Pancreas (tissue), 10 donors: ENCODE measurements around the gene CHSY1. TPM values are rescaled to one million over a fixed set of nuclear protein-coding genes. Genes with fewer than 3 reads are reported as not detected.

Experiments used
- ATAC-seq, 4 donors: fragments of 200-7000 bp; cut with Tn5 transposase; one replicate each; pipeline versions ENCODE4 v1.8.0 to v1.9.1; 2020; ENCODE audit warnings: mild to moderate bottlenecking in 4 of 4, moderate library complexity in 4 of 4
- DNase-seq, 6 donors: peaks; one replicate each; pipeline ENCODE4 v3.0.0-alpha.2; 2020
- FAIRE-seq: peaks from 2 replicates; lab custom pipeline; 2012; peaks lifted over from hg19 to GRCh38; lab: Jason Lieb, UNC
- H3K27ac ChIP-seq, 4 donors: fragments of 200-600 bp; sonication (generic); 1 replicate in 3 of 4; 2 replicates in 1 of 4; pipeline versions ENCODE4 v1.5.0 to v1.8.0; 2020
- H3K27me3 ChIP-seq, 4 donors: fragments of 200-600 bp; one replicate each; pipeline ENCODE4 v1.8.0; 2021
- H3K36me3 ChIP-seq, 3 donors: fragments of 200-600 bp; sonication (generic) in 1 of 3; one replicate each; pipeline versions ENCODE4 v1.5.0 to v1.8.0; 2020 to 2021
- H3K4me1 ChIP-seq, 3 donors: fragments of 200-600 bp; one replicate each; pipeline ENCODE4 v1.8.0; 2021
- H3K4me3 ChIP-seq, 4 donors: fragments of 200-600 bp; sonication (generic) in 2 of 4; one replicate each; pipeline versions ENCODE4 v1.5.0 to v1.8.0; 2020 to 2021
- H3K9me3 ChIP-seq, 4 donors: fragments of 200-600 bp; one replicate each; pipeline ENCODE4 v1.8.0; 2021
- WGBS, 2 donors: extraction: QIAGEN DNeasy Blood & Tissue Kit; methylation state at CpG; one replicate each; pipeline ENCODE4 v1.1.7; 2013; 5-methylcytosine and 5-hydroxymethylcytosine counted together
- intact Hi-C, 3 donors: fragments of 100-400 bp; cut with DNase I; formaldehyde crosslinking; loops; one replicate each; pipeline versions ENCODE4 v1.11.1 to v1.14.2; 2022
- polyA plus RNA-seq, 2 donors: library from polyadenylated mRNA; stranded (reverse); fragments of 200-250 nt; gene quantifications; one replicate each; pipeline ENCODE4 v1.2.3, GENCODE V29; 2013
- total RNA-seq, 6 donors: library from RNA; stranded (reverse); fragmentation: NEBNext Ultra II Directional in 4 of 6; extraction: Animal tissue kit (Norgen Biotek cat#: 25700) in 4 of 6; gene quantifications; one replicate each; pipeline versions ENCODE4 v1.2.1 to v1.2.4, GENCODE V29; 2021 to 2023
- TF ChIP-seq, protein P1 (sequence below), 4 donors: fragments of 200-600 bp; sonication (generic) in 3 of 4; IDR thresholded peaks; one replicate each; pipeline versions ENCODE4 v1.5.0 to v1.8.0; 2021; ENCODE audit warnings: antibody characterized with exemption in 4 of 4
- donor health status: healthy with polysubstance abuse.
- donor health status: DM: no; HTN: no; CAD: no; lungs with moderate emphysema.
- donor health status: DM: no; HTN: no; CAD: no.
- donor health status: control.
- donor health status: control.
- donor health status: Bipolar disorder and iron deficiency.
- donor health status: DM: yes; HTN: yes; CAD: no.
- donor health status: DM: no; HTN: no; CAD: no.
- donor health status: DM: no; HTN: no; CAD: no.
- donor health status: DM: yes; HTN: yes; CAD: no.

The CHSY1 gene
- total and polyA plus RNA-seq, 8 donors = 3.4 to 11.2 (median 5.5) TPM

DNA sequence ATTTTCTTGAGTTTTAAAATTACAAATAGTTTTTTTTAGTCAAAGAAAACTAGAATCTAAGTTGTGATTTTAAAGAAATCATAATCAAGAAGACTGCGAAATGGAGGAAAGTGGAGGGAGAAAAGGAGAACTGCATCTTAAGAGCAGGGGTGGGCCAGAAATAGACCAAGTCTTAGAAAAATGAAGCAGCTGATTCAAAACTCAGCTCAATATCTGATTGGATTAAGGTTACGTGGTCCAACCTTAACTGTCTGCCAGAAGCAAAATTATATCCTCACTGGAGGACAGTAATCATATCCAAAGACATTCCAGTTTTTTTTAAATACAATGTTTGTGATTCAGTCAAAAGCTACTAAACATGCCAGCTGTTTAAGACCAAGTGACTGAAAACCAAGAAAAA, 41.4 kb downstream of the CHSY1 start:
- no peak for DNase-seq
- Histone ChIP-seq H3K27me3 (no peaks in the 10 kb centered on the region), H3K9me3 (no peaks in the 10 kb centered on the region), H3K27ac (no peak overlapping the region), H3K4me3 (no peak overlapping the region), H3K4me1 (peaks cover 7 to 37% (median 21%) of the 10 kb centered on the region in 3 donors), H3K36me3 (no peaks in the 10 kb centered on the region)
- TF ChIP-seq, protein P1, sequence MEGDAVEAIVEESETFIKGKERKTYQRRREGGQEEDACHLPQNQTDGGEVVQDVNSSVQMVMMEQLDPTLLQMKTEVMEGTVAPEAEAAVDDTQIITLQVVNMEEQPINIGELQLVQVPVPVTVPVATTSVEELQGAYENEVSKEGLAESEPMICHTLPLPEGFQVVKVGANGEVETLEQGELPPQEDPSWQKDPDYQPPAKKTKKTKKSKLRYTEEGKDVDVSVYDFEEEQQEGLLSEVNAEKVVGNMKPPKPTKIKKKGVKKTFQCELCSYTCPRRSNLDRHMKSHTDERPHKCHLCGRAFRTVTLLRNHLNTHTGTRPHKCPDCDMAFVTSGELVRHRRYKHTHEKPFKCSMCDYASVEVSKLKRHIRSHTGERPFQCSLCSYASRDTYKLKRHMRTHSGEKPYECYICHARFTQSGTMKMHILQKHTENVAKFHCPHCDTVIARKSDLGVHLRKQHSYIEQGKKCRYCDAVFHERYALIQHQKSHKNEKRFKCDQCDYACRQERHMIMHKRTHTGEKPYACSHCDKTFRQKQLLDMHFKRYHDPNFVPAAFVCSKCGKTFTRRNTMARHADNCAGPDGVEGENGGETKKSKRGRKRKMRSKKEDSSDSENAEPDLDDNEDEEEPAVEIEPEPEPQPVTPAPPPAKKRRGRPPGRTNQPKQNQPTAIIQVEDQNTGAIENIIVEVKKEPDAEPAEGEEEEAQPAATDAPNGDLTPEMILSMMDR (IDR thresholded peaks at IDR 0.05) = no peak
- no peak for ATAC-seq
- intact Hi-C loops = no loop called here
- WGBS, 2 donors = 79 to 84% methylated on average over 2 of the region's 2 CpGs
- no peak for FAIRE-seq

DNA sequence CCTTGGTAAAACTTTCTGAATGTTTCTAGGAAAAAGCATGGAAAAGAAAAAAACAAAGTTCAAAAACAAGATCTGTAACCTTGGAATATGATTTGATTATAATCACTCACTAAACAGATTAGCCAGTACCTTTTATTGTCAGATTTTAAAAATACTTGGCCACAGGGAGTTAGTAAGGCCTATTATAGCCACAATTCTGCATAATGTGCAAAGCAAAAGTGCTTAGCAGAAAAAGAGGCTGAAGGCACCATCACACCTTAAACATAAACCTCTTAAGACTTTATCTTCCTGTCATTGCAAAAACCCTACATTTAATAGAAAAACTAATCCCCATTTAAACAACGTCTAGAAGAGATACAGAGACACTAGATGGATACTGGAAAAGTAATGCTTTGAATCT, 41.8 kb downstream of the CHSY1 start:
- Histone ChIP-seq H3K9me3 (no peaks in the 10 kb centered on the region), H3K36me3 (no peaks in the 10 kb centered on the region), H3K4me1 (peaks cover 7 to 40% (median 21%) of the 10 kb centered on the region in 3 donors), H3K27ac (no peak overlapping the region), H3K4me3 (no peak overlapping the region), H3K27me3 (no peaks in the 10 kb centered on the region)
- ATAC-seq (no peak), FAIRE-seq (no peak), DNase-seq (no peak)
- intact Hi-C loops = no loop called here
- TF ChIP-seq, protein P1 (IDR thresholded peaks at IDR 0.05) = no peak
- WGBS, 2 donors = 76 to 77% methylated on average over 1 of the region's 1 CpG

DNA sequence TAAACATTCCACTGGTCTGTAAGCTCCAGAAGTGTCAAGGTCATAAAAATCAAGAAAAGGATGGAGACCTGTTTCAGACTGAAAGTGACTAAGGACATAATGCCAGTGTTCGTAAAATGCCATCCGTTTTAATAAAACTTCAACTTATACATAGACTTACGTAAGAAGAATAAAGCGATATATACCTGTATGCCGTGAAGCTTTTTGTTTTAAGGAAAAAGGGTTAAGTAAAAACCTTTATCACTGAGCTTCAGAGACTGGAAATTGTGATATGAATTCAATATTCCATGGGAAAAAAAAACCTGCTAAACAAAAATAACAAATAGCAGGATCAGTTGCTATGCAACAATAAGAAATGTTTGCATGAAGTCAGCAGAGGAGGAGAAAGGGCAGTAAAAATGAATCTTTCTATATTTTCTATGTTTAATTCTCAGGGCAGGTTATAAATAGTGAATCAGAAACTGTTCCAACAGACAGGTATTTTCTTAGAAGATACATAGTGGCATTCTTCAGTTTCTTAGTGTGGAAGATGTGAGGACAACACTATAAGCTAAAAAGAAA, 42.5 kb downstream of the CHSY1 start:
- DNase-seq = no peak
- Histone ChIP-seq H3K4me3 (no peak overlapping the region), H3K9me3 (no peaks in the 10 kb centered on the region), H3K4me1 (peaks cover 7 to 40% (median 21%) of the 10 kb centered on the region in 3 donors), H3K27ac (no peak overlapping the region), H3K36me3 (no peaks in the 10 kb centered on the region), H3K27me3 (no peaks in the 10 kb centered on the region)
- TF ChIP-seq, protein P1 (IDR thresholded peaks at IDR 0.05) = no peak
- intact Hi-C loops = no loop called here
- peak in 2 of 4 donors; percentile 14 to 32 for ATAC-seq
- 77% methylated on average over 5 of the region's 5 CpGs for WGBS, 2 donors
- FAIRE-seq = no peak

DNA sequence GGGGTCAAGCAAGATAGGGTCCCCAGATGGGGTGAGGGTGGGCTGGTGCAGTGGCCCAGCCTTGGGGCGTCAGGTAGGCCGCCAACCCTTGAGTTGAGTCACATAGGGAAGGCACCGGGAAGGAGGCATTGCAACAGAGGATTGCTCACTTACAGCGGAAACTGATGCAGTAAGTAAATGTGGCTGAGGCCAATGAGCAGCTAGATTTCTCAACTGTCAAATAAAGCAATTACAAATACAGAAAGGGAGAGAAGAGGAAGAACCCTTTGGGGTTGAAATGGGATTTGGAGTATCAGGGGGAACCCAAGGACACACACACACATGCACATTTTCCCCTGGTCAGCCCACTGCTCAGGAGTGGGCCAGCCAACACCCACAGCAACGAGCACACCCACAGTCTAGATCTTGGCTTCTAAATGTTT, 44.0 kb downstream of the CHSY1 start:
- intact Hi-C loops = no loop called here
- Histone ChIP-seq H3K27ac (no peak overlapping the region), H3K9me3 (no peaks in the 10 kb centered on the region), H3K4me3 (no peak overlapping the region), H3K4me1 (peaks cover 7 to 37% (median 28%) of the 10 kb centered on the region in 3 donors), H3K36me3 (no peaks in the 10 kb centered on the region), H3K27me3 (no peaks in the 10 kb centered on the region)
- TF ChIP-seq, protein P1 (IDR thresholded peaks at IDR 0.05) = no peak
- ATAC-seq = peak in 2 of 4 donors; percentile 57 to 62
- FAIRE-seq = no peak
- no peak for DNase-seq
- 96 to 98% methylated on average over 5 of the region's 5 CpGs for WGBS, 2 donors

DNA sequence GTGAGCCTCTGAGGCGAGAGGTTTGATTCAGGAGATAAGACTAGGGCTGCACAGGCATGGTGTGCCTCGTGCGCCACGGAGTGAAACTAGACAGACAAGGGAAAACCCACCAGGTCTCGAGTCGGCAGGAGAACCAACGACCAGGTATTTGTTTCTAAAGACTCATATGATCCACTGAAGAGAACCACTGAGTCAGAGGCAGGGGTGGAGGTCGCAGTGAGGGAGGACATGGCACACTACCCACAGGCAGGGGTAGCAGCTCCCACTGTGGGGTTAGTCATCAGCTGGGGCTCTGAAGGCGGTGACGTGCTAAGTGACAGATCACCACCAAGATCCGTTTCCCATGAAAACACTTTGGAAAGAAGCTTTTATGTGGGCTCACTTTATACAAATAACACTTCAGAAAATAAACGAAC, 45.7 kb downstream of the CHSY1 start:
- no peaks in the 10 kb centered on the region for H3K27me3 ChIP-seq
- WGBS, 2 donors = 93% methylated on average over 12 of the region's 12 CpGs
- H3K4me3 ChIP-seq = no peak overlapping the region
- TF ChIP-seq, protein P1 (IDR thresholded peaks at IDR 0.05) = no peak
- H3K9me3 ChIP-seq = no peaks in the 10 kb centered on the region
- H3K4me1 ChIP-seq = peaks cover 7 to 34% (median 25%) of the 10 kb centered on the region in 3 donors
- H3K27ac ChIP-seq = no peak overlapping the region
- DNase-seq (no peak), FAIRE-seq (no peak), ATAC-seq (no peak)
- intact Hi-C loops = no loop called here
- H3K36me3 ChIP-seq = no peaks in the 10 kb centered on the region
